ENCODE measurements around the gene NOD2.

NOD2 gene

DNA sequence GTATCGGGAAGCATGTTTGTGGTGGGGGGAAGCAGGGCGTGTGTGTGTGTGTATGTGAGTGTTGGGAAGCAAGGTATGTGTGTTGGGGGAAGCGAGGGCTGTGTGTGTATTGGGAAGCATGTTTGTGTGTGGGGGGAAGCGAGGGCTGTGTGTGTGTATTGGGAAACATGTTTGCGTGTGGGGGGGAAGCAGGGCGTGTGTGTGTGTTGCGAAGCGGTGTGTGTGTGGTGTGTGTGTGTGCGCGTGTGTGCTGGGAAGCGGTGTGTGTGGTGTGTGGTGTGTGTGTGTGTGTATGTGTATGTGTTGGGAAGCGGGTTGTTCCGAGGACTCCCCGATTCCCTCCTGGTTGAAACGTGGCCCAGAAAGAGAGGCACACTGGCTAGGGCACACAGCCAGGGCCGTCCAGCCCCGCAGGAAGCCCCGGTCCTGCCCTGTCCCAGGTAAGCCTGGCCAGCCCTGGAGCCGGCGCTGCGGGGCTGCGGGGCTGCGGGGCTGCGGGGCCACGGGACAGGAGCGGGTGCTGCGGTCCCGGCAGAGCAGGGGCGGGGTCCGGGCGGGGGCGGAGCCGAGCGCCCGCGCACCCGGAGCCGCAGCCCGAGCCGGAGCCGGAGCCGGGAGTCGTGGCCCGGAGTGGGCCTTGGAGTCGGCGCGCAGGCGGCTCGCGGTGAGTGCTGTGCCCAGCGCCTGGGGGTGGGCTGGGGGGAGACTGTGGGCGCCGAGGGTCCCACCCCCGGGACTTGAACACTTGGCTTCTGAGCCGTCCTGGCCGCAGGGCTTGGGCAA lies at the start of gene NOD2:
TSS of gene NOD2 (plus strand) at position 608 of the 783 bp plus-strand sequence. CDS start 5,890 bp downstream, outside the sequence.
- Histone ChIP-seq H3K9ac (ENCODE audit: low read length) (peak within 1 kb of the TSS; percentile 47), H3K4me1 (ENCODE audit: control insufficient read depth, insufficient read depth, low read length) (peaks cover 28% of the 10 kb centered on the region), H3K9me3 (ENCODE audit: control insufficient read depth, low read length) (no peaks in the 10 kb centered on the region), H3K4me3 (ENCODE audit: low read length) (no peak within 1 kb of the TSS), H3K36me3 (ENCODE audit: control insufficient read depth, insufficient read depth, low read length) (no peaks in the 10 kb centered on the region), H3K27me3 (ENCODE audit: control insufficient read depth, insufficient read depth, low read length) (peaks cover 13% of the 10 kb centered on the region)

DNA sequence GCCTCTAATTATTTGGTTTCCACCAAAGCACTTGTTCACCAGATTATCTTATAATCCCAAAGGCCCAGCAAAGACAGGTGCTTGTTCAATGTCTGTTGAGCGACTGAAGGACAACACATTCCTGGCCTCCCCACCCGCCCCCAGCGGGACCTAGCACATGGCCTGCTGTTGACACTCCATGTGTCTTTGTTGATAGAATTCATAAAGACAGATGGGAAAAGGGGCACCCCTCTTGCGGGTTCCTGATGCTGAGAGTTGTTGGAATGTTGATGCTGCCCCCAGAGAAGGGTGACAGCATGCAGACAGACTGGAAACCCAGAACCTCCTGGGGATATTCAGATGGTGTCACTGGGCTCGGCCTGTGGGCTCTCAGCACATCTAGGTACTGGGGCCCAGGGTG lies 49.2 kb upstream of the NOD2 start:
- Histone ChIP-seq H3K9me3 (ENCODE audit: control insufficient read depth, low read length) (no peaks in the 10 kb centered on the region), H3K27me3 (ENCODE audit: control insufficient read depth, insufficient read depth, low read length) (no peaks in the 10 kb centered on the region), H3K4me3 (ENCODE audit: low read length) (no peak overlapping the region), H3K9ac (ENCODE audit: low read length) (no peak overlapping the region), H3K36me3 (ENCODE audit: control insufficient read depth, insufficient read depth, low read length) (no peaks in the 10 kb centered on the region), H3K4me1 (ENCODE audit: control insufficient read depth, insufficient read depth, low read length) (no peaks in the 10 kb centered on the region)

GRCh38 chr16:50644729-50645128 lies 48.7 kb upstream of the NOD2 start:
- Histone ChIP-seq H3K4me3 (ENCODE audit: low read length) (no peak overlapping the region), H3K36me3 (ENCODE audit: control insufficient read depth, insufficient read depth, low read length) (no peaks in the 10 kb centered on the region), H3K27me3 (ENCODE audit: control insufficient read depth, insufficient read depth, low read length) (no peaks in the 10 kb centered on the region), H3K4me1 (ENCODE audit: control insufficient read depth, insufficient read depth, low read length) (no peaks in the 10 kb centered on the region), H3K9ac (ENCODE audit: low read length) (no peak overlapping the region), H3K9me3 (ENCODE audit: control insufficient read depth, low read length) (no peaks in the 10 kb centered on the region)

DNA sequence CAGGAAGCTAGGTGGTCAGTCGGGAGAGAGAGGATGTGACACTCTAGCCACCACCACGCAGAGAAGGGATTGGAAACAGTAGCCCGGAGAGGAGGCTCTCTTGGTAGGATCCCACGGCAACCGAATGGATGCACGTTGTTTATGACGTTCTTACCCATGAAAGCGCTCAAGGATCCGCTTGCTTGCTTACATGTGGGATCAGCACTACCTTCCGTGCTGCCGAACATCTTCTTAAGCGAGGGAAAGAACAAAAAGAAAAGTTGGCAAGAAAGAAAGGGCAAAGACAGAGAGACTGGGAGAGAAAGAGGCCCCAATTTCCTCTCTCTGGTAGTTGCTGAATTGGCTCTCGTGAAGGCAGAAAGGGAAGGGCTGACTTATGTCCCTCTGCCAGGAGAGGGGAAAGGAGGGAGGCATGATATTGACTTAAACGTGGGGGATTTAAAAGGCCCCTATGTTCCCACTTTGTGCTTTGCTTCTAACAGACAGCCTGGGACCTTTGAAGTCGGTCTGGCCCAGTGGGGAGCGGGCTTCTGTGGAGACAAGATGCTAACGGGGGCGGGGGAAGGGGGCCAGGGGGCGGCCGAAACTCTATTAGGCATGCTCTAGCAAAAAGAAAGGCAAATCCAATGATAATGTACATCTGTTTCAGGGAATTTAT lies 47.7 kb upstream of the NOD2 start:
- H3K27me3 ChIP-seq (ENCODE audit: control insufficient read depth, insufficient read depth, low read length), result no peaks in the 10 kb centered on the region
- no peak overlapping the region for H3K4me3 ChIP-seq (ENCODE audit: low read length)
- H3K9me3 ChIP-seq (ENCODE audit: control insufficient read depth, low read length), result no peaks in the 10 kb centered on the region
- no peaks in the 10 kb centered on the region for H3K36me3 ChIP-seq (ENCODE audit: control insufficient read depth, insufficient read depth, low read length)
- no peak overlapping the region for H3K9ac ChIP-seq (ENCODE audit: low read length)
- H3K4me1 ChIP-seq (ENCODE audit: control insufficient read depth, insufficient read depth, low read length), result no peaks in the 10 kb centered on the region

GRCh38 chr16:50646345-50646744 lies 47.1 kb upstream of the NOD2 start:
- H3K9me3 ChIP-seq (ENCODE audit: control insufficient read depth, low read length), result no peaks in the 10 kb centered on the region
- H3K9ac ChIP-seq (ENCODE audit: low read length), result no peak overlapping the region
- H3K36me3 ChIP-seq (ENCODE audit: control insufficient read depth, insufficient read depth, low read length), result no peaks in the 10 kb centered on the region
- no peaks in the 10 kb centered on the region for H3K4me1 ChIP-seq (ENCODE audit: control insufficient read depth, insufficient read depth, low read length)
- H3K27me3 ChIP-seq (ENCODE audit: control insufficient read depth, insufficient read depth, low read length), result no peaks in the 10 kb centered on the region
- no peak overlapping the region for H3K4me3 ChIP-seq (ENCODE audit: low read length)

GRCh38 chr16:50651835-50652438 lies 41.5 kb upstream of the NOD2 start:
- Histone ChIP-seq H3K27me3 (ENCODE audit: control insufficient read depth, insufficient read depth, low read length) (no peaks in the 10 kb centered on the region), H3K4me3 (ENCODE audit: low read length) (no peak overlapping the region), H3K36me3 (ENCODE audit: control insufficient read depth, insufficient read depth, low read length) (no peaks in the 10 kb centered on the region), H3K4me1 (ENCODE audit: control insufficient read depth, insufficient read depth, low read length) (no peaks in the 10 kb centered on the region), H3K9me3 (ENCODE audit: control insufficient read depth, low read length) (no peaks in the 10 kb centered on the region), H3K9ac (ENCODE audit: low read length) (no peak overlapping the region)

GRCh38 chr16:50652836-50653425 lies 40.5 kb upstream of the NOD2 start:
- Histone ChIP-seq H3K9me3 (ENCODE audit: control insufficient read depth, low read length) (no peaks in the 10 kb centered on the region), H3K4me3 (ENCODE audit: low read length) (no peak overlapping the region), H3K36me3 (ENCODE audit: control insufficient read depth, insufficient read depth, low read length) (no peaks in the 10 kb centered on the region), H3K27me3 (ENCODE audit: control insufficient read depth, insufficient read depth, low read length) (no peaks in the 10 kb centered on the region), H3K9ac (ENCODE audit: low read length) (no peak overlapping the region), H3K4me1 (ENCODE audit: control insufficient read depth, insufficient read depth, low read length) (no peaks in the 10 kb centered on the region)

- no peak overlapping the region for H3K4me3 ChIP-seq (ENCODE audit: low read length)
- no peak overlapping the region for H3K9ac ChIP-seq (ENCODE audit: low read length)
- no peaks in the 10 kb centered on the region for H3K36me3 ChIP-seq (ENCODE audit: control insufficient read depth, insufficient read depth, low read length)
- no peaks in the 10 kb centered on the region for H3K4me1 ChIP-seq (ENCODE audit: control insufficient read depth, insufficient read depth, low read length)
- no peaks in the 10 kb centered on the region for H3K27me3 ChIP-seq (ENCODE audit: control insufficient read depth, insufficient read depth, low read length)
- no peaks in the 10 kb centered on the region for H3K9me3 ChIP-seq (ENCODE audit: control insufficient read depth, low read length)
Measured at GRCh38 chr16:50653633-50654519, 39.5 kb upstream of the NOD2 start.

DNA sequence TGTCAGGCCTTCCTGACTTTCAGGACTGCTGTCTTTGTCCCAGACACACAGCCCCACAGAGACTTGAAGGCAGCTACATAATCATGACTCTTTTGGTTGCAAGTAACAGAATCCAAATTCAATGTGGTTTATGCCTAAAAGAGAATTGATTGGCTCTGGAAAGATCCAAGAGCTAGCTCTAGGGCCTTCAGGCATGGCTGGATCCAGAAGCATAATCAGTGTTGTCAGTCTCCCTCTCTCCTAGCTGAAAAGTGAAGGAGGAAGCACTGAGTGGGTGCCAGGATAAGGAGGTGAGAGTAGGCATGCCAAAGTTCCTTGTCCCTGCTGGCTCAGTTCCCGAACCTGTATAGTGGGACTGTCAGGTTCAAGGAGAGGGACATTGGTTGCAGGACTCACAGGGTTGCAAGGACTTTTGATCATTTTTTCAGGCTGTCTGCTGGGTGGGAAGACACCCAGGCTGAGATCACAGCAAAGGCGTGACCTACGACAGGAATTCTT lies 37.8 kb upstream of the NOD2 start:
- Histone ChIP-seq H3K4me1 (ENCODE audit: control insufficient read depth, insufficient read depth, low read length) (no peaks in the 10 kb centered on the region), H3K9me3 (ENCODE audit: control insufficient read depth, low read length) (no peaks in the 10 kb centered on the region), H3K4me3 (ENCODE audit: low read length) (no peak overlapping the region), H3K27me3 (ENCODE audit: control insufficient read depth, insufficient read depth, low read length) (no peaks in the 10 kb centered on the region), H3K9ac (ENCODE audit: low read length) (no peak overlapping the region), H3K36me3 (ENCODE audit: control insufficient read depth, insufficient read depth, low read length) (no peaks in the 10 kb centered on the region)

GRCh38 chr16:50657241-50657640 lies 36.2 kb upstream of the NOD2 start:
- H3K9me3 ChIP-seq (ENCODE audit: control insufficient read depth, low read length), result no peaks in the 10 kb centered on the region
- no peak overlapping the region for H3K9ac ChIP-seq (ENCODE audit: low read length)
- no peaks in the 10 kb centered on the region for H3K27me3 ChIP-seq (ENCODE audit: control insufficient read depth, insufficient read depth, low read length)
- no peak overlapping the region for H3K4me3 ChIP-seq (ENCODE audit: low read length)
- H3K36me3 ChIP-seq (ENCODE audit: control insufficient read depth, insufficient read depth, low read length), result no peaks in the 10 kb centered on the region
- no peaks in the 10 kb centered on the region for H3K4me1 ChIP-seq (ENCODE audit: control insufficient read depth, insufficient read depth, low read length)

- H3K36me3 ChIP-seq (ENCODE audit: control insufficient read depth, insufficient read depth, low read length), result no peaks in the 10 kb centered on the region
- no peak overlapping the region for H3K4me3 ChIP-seq (ENCODE audit: low read length)
- no peaks in the 10 kb centered on the region for H3K27me3 ChIP-seq (ENCODE audit: control insufficient read depth, insufficient read depth, low read length)
- H3K4me1 ChIP-seq (ENCODE audit: control insufficient read depth, insufficient read depth, low read length), result peaks cover under 1% of the 10 kb centered on the region
- no peak overlapping the region for H3K9ac ChIP-seq (ENCODE audit: low read length)
- no peaks in the 10 kb centered on the region for H3K9me3 ChIP-seq (ENCODE audit: control insufficient read depth, low read length)
Measured at GRCh38 chr16:50659806-50660205, 33.6 kb upstream of the NOD2 start.
